Middle frontal gyrus (tissue), 1 donor: ENCODE data around the gene GLT6D1.

Source experiments
- DNase-seq: peaks from one replicate; pipeline ENCODE4 v3.0.0-alpha.2; 2015; ENCODE audit warnings: low spot score; ENCODE audit errors: extremely low spot score

Gene GLT6D1

GRCh38 chr9:135608294-135608998 lies 30.9 kb downstream of the GLT6D1 start:
- DNase-seq, result no peak

GRCh38 chr9:135607401-135608293 lies 31.7 kb downstream of the GLT6D1 start:
- no peak for DNase-seq

GRCh38 chr9:135606885-135607259 lies 32.5 kb downstream of the GLT6D1 start:
- no peak for DNase-seq

- no peak for DNase-seq
These were observed 34.0 kb downstream of the GLT6D1 start for GRCh38 chr9:135605238-135605781.

GRCh38 chr9:135604437-135605237 lies 34.7 kb downstream of the GLT6D1 start:
- DNase-seq, result no peak

GRCh38 chr9:135602789-135603481 lies 36.4 kb downstream of the GLT6D1 start:
- no peak for DNase-seq

- no peak for DNase-seq
These were observed 37.4 kb downstream of the GLT6D1 start for GRCh38 chr9:135601988-135602387.

GRCh38 chr9:135600296-135600817 lies 39.0 kb downstream of the GLT6D1 start:
- DNase-seq, result no peak

GRCh38 chr9:135596211-135596610 lies 43.1 kb downstream of the GLT6D1 start:
- DNase-seq, result no peak

GRCh38 chr9:135592625-135593024 lies 46.7 kb downstream of the GLT6D1 start:
- no peak for DNase-seq

GRCh38 chr9:135592331-135592590 lies 47.1 kb downstream of the GLT6D1 start:
- DNase-seq, result no peak

GRCh38 chr9:135591506-135592330 lies 47.6 kb downstream of the GLT6D1 start:
- no peak for DNase-seq

GRCh38 chr9:135590486-135591079 lies 48.8 kb downstream of the GLT6D1 start:
- no peak for DNase-seq

GRCh38 chr9:135589596-135590485 lies 49.5 kb downstream of the GLT6D1 start:
- no peak for DNase-seq

GRCh38 chr9:135588886-135589595 lies 50.3 kb downstream of the GLT6D1 start:
- no peak for DNase-seq

- no peak for DNase-seq
These were observed 51.0 kb downstream of the GLT6D1 start for GRCh38 chr9:135588371-135588770.

GRCh38 chr9:135587658-135588057 lies 51.7 kb downstream of the GLT6D1 start:
- DNase-seq, result no peak

- no peak for DNase-seq
These were observed 52.7 kb downstream of the GLT6D1 start for GRCh38 chr9:135586601-135587109.
